SIG-M5 (cell line): ENCODE measurements around the gene CFAP20DC.

Experiments
- DNase-seq: peaks from one replicate; lab custom pipeline; 2025; lab: John Stamatoyannopoulos, UW

The CFAP20DC gene

GRCh38 chr3:58693940-58694850, 355.6 kb downstream of the CFAP20DC start:
- no peak for DNase-seq

GRCh38 chr3:58692484-58692883, 357.3 kb downstream of the CFAP20DC start:
- DNase-seq, result no peak
